H7 (cell line): ENCODE measurements around the gene PPIP5K1. TPM values are rescaled to one million over a fixed set of nuclear protein-coding genes. Genes with fewer than 3 reads are reported as not detected.
A peak's percentile ranks its signal among the peaks of the same experiment; 100 is the strongest.

Experiments
- DNase-seq: peaks from one replicate; pipeline ENCODE4 v3.0.0; 2012
- H3K27me3 ChIP-seq: 2 replicates; pipeline ENCODE4 v1.6.0; 2011; ENCODE audit warnings: mild to moderate bottlenecking, low read length; ENCODE audit not compliant: control insufficient read depth, insufficient read depth
- H3K36me3 ChIP-seq: replicated peaks from 2 replicates; pipeline ENCODE4 v1.5.1; 2011; ENCODE audit warnings: low read length; ENCODE audit not compliant: control insufficient read depth, insufficient read depth
- H3K4me3 ChIP-seq: 2 replicates; pipeline ENCODE4 v1.5.1; 2011; ENCODE audit warnings: low read depth, mild to moderate bottlenecking, control low read depth, low read length, moderate library complexity; ENCODE audit not compliant: insufficient read depth
- total RNA-seq: library from RNA; depleted of rRNA; stranded (reverse); fragments of >200 nt; shearing (Covaris generic); gene quantifications from 2 replicates; pipeline ENCODE4 v1.2.3, GENCODE V29; 2014

Gene PPIP5K1
- total RNA-seq, 1 experiment from 2014 or later = 10.5 TPM

- Histone ChIP-seq H3K4me3 (peak within 1 kb of the TSS; percentile 51), H3K36me3 (no peaks in the 10 kb centered on the region), H3K27me3 (peaks cover 34% of the 10 kb centered on the region)
- DNase-seq = peak; percentile 87
Measured at GRCh38 chr15:43517354-43518196, 72.4 kb downstream of the PPIP5K1 start, which contains the start of gene MAP1A. Gene MAP1A (plus strand): TSS chr15:43517608. CDS start chr15:43521474, 3,866 bp downstream.

GRCh38 chr15:43516801-43517353, 73.1 kb downstream of the PPIP5K1 start:
- DNase-seq = peak; percentile 32
- H3K27me3 ChIP-seq = peaks cover 41% of the 10 kb centered on the region

GRCh38 chr15:43516185-43516584, 73.8 kb downstream of the PPIP5K1 start:
- Histone ChIP-seq H3K36me3 (no peaks in the 10 kb centered on the region), H3K4me3 (no peak overlapping the region), H3K27me3 (peaks cover 48% of the 10 kb centered on the region)
- no peak for DNase-seq

More at GRCh38 chr15:43516801-43517353, 73.1 kb downstream of the PPIP5K1 start:
- Histone ChIP-seq H3K4me3 (peak overlapping the region; percentile 26; the same call in 1 of the 2 replicates), H3K36me3 (no peaks in the 10 kb centered on the region)

GRCh38 chr15:43515741-43516140, 74.3 kb downstream of the PPIP5K1 start:
- Histone ChIP-seq H3K27me3 (peaks cover 49% of the 10 kb centered on the region), H3K36me3 (no peaks in the 10 kb centered on the region), H3K4me3 (no peak overlapping the region)
- DNase-seq = no peak

- H3K36me3 ChIP-seq = no peaks in the 10 kb centered on the region
- H3K4me3 ChIP-seq = no peak overlapping the region
- DNase-seq = peak; percentile 78
- peaks cover 42% of the 10 kb centered on the region for H3K27me3 ChIP-seq
Measured at GRCh38 chr15:43514241-43515057, 75.6 kb downstream of the PPIP5K1 start.

- no peaks in the 10 kb centered on the region for H3K36me3 ChIP-seq
- H3K27me3 ChIP-seq = peaks cover 33% of the 10 kb centered on the region
- no peak for DNase-seq
- no peak overlapping the region for H3K4me3 ChIP-seq
Measured at GRCh38 chr15:43513550-43513949, 76.5 kb downstream of the PPIP5K1 start.

GRCh38 chr15:43511012-43511885, 78.8 kb downstream of the PPIP5K1 start:
- H3K27me3 ChIP-seq = peaks cover 21% of the 10 kb centered on the region
- H3K36me3 ChIP-seq = no peaks in the 10 kb centered on the region
- peak overlapping the region; percentile 48 for H3K4me3 ChIP-seq
- DNase-seq = peak; percentile 39

GRCh38 chr15:43510200-43511011, 79.6 kb downstream of the PPIP5K1 start:
- Histone ChIP-seq H3K4me3 (peak overlapping the region; percentile 58), H3K36me3 (no peaks in the 10 kb centered on the region), H3K27me3 (peaks cover 21% of the 10 kb centered on the region)
- peak; percentile 98 for DNase-seq

- H3K27me3 ChIP-seq = peaks cover 21% of the 10 kb centered on the region
- H3K4me3 ChIP-seq = peak overlapping the region; percentile 58
- DNase-seq = no peak
- no peaks in the 10 kb centered on the region for H3K36me3 ChIP-seq
Measured at GRCh38 chr15:43509660-43510199, 80.3 kb downstream of the PPIP5K1 start.

GRCh38 chr15:43508991-43509659, 80.9 kb downstream of the PPIP5K1 start:
- H3K27me3 ChIP-seq = peaks cover 21% of the 10 kb centered on the region
- no peaks in the 10 kb centered on the region for H3K36me3 ChIP-seq
- peak; percentile 4 for DNase-seq
- no peak overlapping the region for H3K4me3 ChIP-seq

GRCh38 chr15:43508421-43508820, 81.6 kb downstream of the PPIP5K1 start:
- DNase-seq = no peak
- Histone ChIP-seq H3K4me3 (no peak overlapping the region), H3K36me3 (no peaks in the 10 kb centered on the region), H3K27me3 (peaks cover 17% of the 10 kb centered on the region)

GRCh38 chr15:43505738-43506137, 84.3 kb downstream of the PPIP5K1 start:
- DNase-seq = no peak
- H3K27me3 ChIP-seq = no peaks in the 10 kb centered on the region
- no peak overlapping the region for H3K4me3 ChIP-seq
- H3K36me3 ChIP-seq = no peaks in the 10 kb centered on the region
